PC-3 (cell line): ENCODE measurements around the gene ABHD2. TPM values are rescaled to one million over a fixed set of nuclear protein-coding genes. Genes with fewer than 3 reads are reported as not detected.
"Not testable (repeated sequence)": the region's sequence is repeated elsewhere in the genome, so short reads cannot be mapped to it uniquely, and the experiment has no call there.

Experiments used
- ATAC-seq: fragments of 200-7000 bp; cut with Tn5 transposase; 2 replicates; pipeline ENCODE4 v1.9.1; 2020; ENCODE audit warnings: mild to moderate bottlenecking, moderate library complexity
- BruUV-seq: library from RNA; stranded (reverse); fragments of 400-500 nt; replicated peaks from 2 replicates; lab custom pipeline; 2021; lab: Mats Ljungman, UMichigan
- CTCF ChIA-PET: fragments of 300-600 bp; sonication (Branson Sonifier 250); formaldehyde crosslinking; loops from one replicate; lab custom pipeline; 2022; ENCODE audit warnings: antibody characterized with exemption; lab: Charles Lee
- POLR2A ChIA-PET: fragments of 300-600 bp; sonication (Branson Sonifier 250); formaldehyde crosslinking; loops from one replicate; lab custom pipeline; 2022; ENCODE audit warnings: antibody characterized with exemption; ENCODE audit not compliant: unreplicated experiment; lab: Charles Lee
- DNase-seq: peaks from one replicate; pipeline ENCODE4 v3.0.0-alpha.2; 2015
- H2AFZ ChIP-seq: fragments of 300-600 bp; sonication (generic); 2 replicates; pipeline ENCODE4 v1.6.0; 2016; ENCODE audit warnings: antibody characterized with exemption, low read length
- H3F3A ChIP-seq: fragments of 300-600 bp; sonication (generic); one replicate; pipeline ENCODE4 v1.6.0; 2017; ENCODE audit warnings: antibody characterized with exemption, low read length, control low read depth, mild to moderate bottlenecking; ENCODE audit not compliant: unreplicated experiment
- H3K27ac ChIP-seq: fragments of 300-600 bp; sonication (generic); 2 replicates; pipeline ENCODE4 v1.5.1; 2016; ENCODE audit warnings: mild to moderate bottlenecking, low read length
- H3K27me3 ChIP-seq: fragments of 300-600 bp; sonication (generic); 2 replicates; pipeline ENCODE4 v1.6.1; 2016; ENCODE audit warnings: low read length, mixed read lengths
- H3K36me3 ChIP-seq: fragments of 300-600 bp; sonication (generic); 2 replicates; pipeline ENCODE4 v1.6.1; 2016; ENCODE audit warnings: low read depth, mixed run types, low read length, mixed read lengths
- H3K4me1 ChIP-seq: fragments of 300-600 bp; sonication (generic); 2 replicates; pipeline ENCODE4 v1.5.1; 2016; ENCODE audit warnings: low read length; ENCODE audit not compliant: insufficient read depth
- H3K4me2 ChIP-seq: fragments of 300-600 bp; sonication (generic); 2 replicates; pipeline ENCODE4 v1.6.0; 2016; ENCODE audit warnings: low read length
- H3K4me3 ChIP-seq: fragments of 300-600 bp; sonication (generic); 2 replicates; pipeline ENCODE4 v1.5.1; 2016; ENCODE audit warnings: mild to moderate bottlenecking, low read length, mixed read lengths
- H3K79me2 ChIP-seq: fragments of 300-600 bp; sonication (generic); 2 replicates; pipeline ENCODE4 v1.6.1; 2017; ENCODE audit warnings: low read length, mixed read lengths
- H3K9ac ChIP-seq: fragments of 300-600 bp; sonication (generic); 2 replicates; pipeline ENCODE4 v1.6.0; 2016; ENCODE audit warnings: mild to moderate bottlenecking, low read length
- H3K9me2 ChIP-seq: fragments of 300-600 bp; sonication (generic); replicated peaks from 2 replicates; pipeline ENCODE4 v1.6.1; 2016; ENCODE audit warnings: mixed run types, low read length, mixed read lengths
- H3K9me3 ChIP-seq: fragments of 300-600 bp; sonication (generic); 2 replicates; pipeline ENCODE4 v1.6.1; 2016; ENCODE audit warnings: low read length, mixed read lengths
- H4K20me1 ChIP-seq: fragments of 300-600 bp; sonication (generic); 2 replicates; pipeline ENCODE4 v1.6.1; 2016; ENCODE audit warnings: low read length, mixed read lengths
- CTCF ChIP-seq: fragments of 300-600 bp; sonication (generic); conservative IDR thresholded peaks from 2 replicates; pipeline ENCODE4 v1.5.1; 2017; ENCODE audit warnings: antibody characterized with exemption, low read depth, mild to moderate bottlenecking, low read length
- EZH2 ChIP-seq: fragments of 300-600 bp; sonication (generic); IDR thresholded peaks from one replicate; pipeline ENCODE4 v1.6.1; 2017; ENCODE audit warnings: antibody characterized with exemption, mild to moderate bottlenecking, low read length; ENCODE audit not compliant: unreplicated experiment
- EZH2phosphoT487 ChIP-seq: fragments of 300-600 bp; sonication (generic); IDR thresholded peaks from 2 replicates; pipeline ENCODE4 v1.6.1; 2018; ENCODE audit warnings: mild to moderate bottlenecking, antibody characterized with exemption, low read length, borderline replicate concordance
- intact Hi-C: fragments of 100-400 bp; cut with micrococcal nuclease; formaldehyde crosslinking; loops from 2 replicates; pipeline ENCODE4 v1.9.0; 2023
- total RNA-seq: library from RNA; depleted of rRNA; stranded (reverse); fragments of >200 nt; gene quantifications from 2 replicates; pipeline ENCODE4 v1.2.3, GENCODE V29; 2014; rRNA removed

Gene ABHD2
- total RNA-seq, 1 experiment from 2014 or later = 34.0 TPM

- H2AFZ ChIP-seq = no peak overlapping the region
- peaks cover 5% of the 10 kb centered on the region; the same call in 1 of the 2 replicates for H4K20me1 ChIP-seq
- peaks cover 12% of the 10 kb centered on the region for H3K4me1 ChIP-seq
- H3K4me2 ChIP-seq = no peak overlapping the region
- H3K9me3 ChIP-seq = no peaks in the 10 kb centered on the region
- POLR2A ChIA-PET = no interaction called here
- H3K9ac ChIP-seq = no peak overlapping the region
- H3K79me2 ChIP-seq = peaks cover 40% of the 10 kb centered on the region
- H3K9me2 ChIP-seq = no peaks in the 10 kb centered on the region
- ATAC-seq (no peak), DNase-seq (no peak)
- CTCF ChIA-PET = no interaction called here
- H3K4me3 ChIP-seq = no peak overlapping the region
- H3K27ac ChIP-seq = no peak overlapping the region
- H3K27me3 ChIP-seq = no peaks in the 10 kb centered on the region
- no TSS peak for BruUV-seq
- intact Hi-C loops = no loop called here
- H3F3A ChIP-seq = no peaks in the 10 kb centered on the region
- H3K36me3 ChIP-seq = peaks cover 36% of the 10 kb centered on the region
- no peak for TF ChIP-seq EZH2
- no peak for TF ChIP-seq EZH2phosphoT487
- TF ChIP-seq CTCF = no peak
Measured at GRCh38 chr15:89248584-89248983, 160.3 kb downstream of the ABHD2 start.

GRCh38 chr15:89250142-89250541 lies 161.9 kb downstream of the ABHD2 start:
- H3K27me3 ChIP-seq, H2AFZ ChIP-seq, H3K4me2 ChIP-seq, BruUV-seq, H3K9ac ChIP-seq, H3K9me3 ChIP-seq, intact Hi-C loops, DNase-seq, H3F3A ChIP-seq, H3K27ac ChIP-seq, H3K4me3 ChIP-seq, H4K20me1 ChIP-seq, H3K9me2 ChIP-seq, ATAC-seq, CTCF ChIA-PET, POLR2A ChIA-PET: not testable (repeated sequence)
- H3K79me2 ChIP-seq = peaks cover 27% of the 10 kb centered on the region
- H3K36me3 ChIP-seq = peaks cover 36% of the 10 kb centered on the region
- H3K4me1 ChIP-seq = peaks cover 12% of the 10 kb centered on the region

Other genes with a start within 250 kb of the ABHD2 start
- gene HAPLN3, start 192.9 kb upstream of the ABHD2 start, total RNA-seq = 1.0 and 1.1 TPM in 2 replicates
- 32.0 and 34.2 TPM in 2 replicates for gene MFGE8, start 175.1 kb upstream of the ABHD2 start, total RNA-seq
- not detected in 2 replicates for gene RLBP1, start 133.1 kb downstream of the ABHD2 start, total RNA-seq
- 38.4 and 49.5 TPM in 2 replicates for gene FANCI, start 155.5 kb downstream of the ABHD2 start, total RNA-seq
- 72.4 and 83.5 TPM in 2 replicates for gene POLG, start 246.4 kb downstream of the ABHD2 start, total RNA-seq